HL-60 (cell line): Measurements from ENCODE around the gene DNAH5.

Source experiments
- DNase-seq, 2 experiments: peaks; one replicate each; pipeline ENCODE4 v3.0.0-alpha.2; 2010 to 2020; ENCODE audit warnings: low read depth in 1 of 2, low spot score in 1 of 2
- H3K27ac ChIP-seq: fragments of 250-450 bp; sonication (Bioruptor Pico); replicated peaks from 2 replicates; pipeline ENCODE4 v1.5.1; 2020; ENCODE audit warnings: mild to moderate bottlenecking, moderate library complexity
- H3K27me3 ChIP-seq: fragments of 250-450 bp; sonication (Bioruptor Pico); 2 replicates; pipeline ENCODE4 v1.5.1; 2021; ENCODE audit warnings: mild to moderate bottlenecking, moderate library complexity; ENCODE audit not compliant: insufficient read depth, poor library complexity, severe bottlenecking
- H3K4me3 ChIP-seq: replicated peaks from 2 replicates; pipeline ENCODE4 v1.5.1; 2011; ENCODE audit warnings: mild to moderate bottlenecking, control low read depth, low read length; ENCODE audit not compliant: insufficient read depth
- CTCF ChIP-seq: IDR thresholded peaks from one replicate; pipeline ENCODE4 v1.5.1; 2011; ENCODE audit warnings: low read length, control low read depth, inconsistent platforms; ENCODE audit not compliant: insufficient read depth
- GABPA ChIP-seq: IDR thresholded peaks from 2 replicates; pipeline ENCODE4 v1.6.1; 2012; ENCODE audit warnings: low read depth
- POLR2AphosphoS5 ChIP-seq: IDR thresholded peaks from 2 replicates; pipeline ENCODE4 v1.6.1; 2012; ENCODE audit warnings: low read depth
- REST ChIP-seq: IDR thresholded peaks from 2 replicates; pipeline ENCODE4 v1.6.1; 2012; ENCODE audit warnings: low read depth; ENCODE audit not compliant: insufficient replicate concordance
- SPI1 ChIP-seq: IDR thresholded peaks from 2 replicates; pipeline ENCODE4 v1.6.1; 2012; ENCODE audit warnings: low read depth, mild to moderate bottlenecking, borderline replicate concordance

DNAH5 gene

GRCh38 chr5:13749766-13750165, 194.7 kb downstream of the DNAH5 start:
- no peak overlapping the region for H3K4me3 ChIP-seq
- no peak for DNase-seq
- no peaks in the 10 kb centered on the region for H3K27me3 ChIP-seq
- TF ChIP-seq CTCF: no peak
- no peak for TF ChIP-seq REST
- no peak for TF ChIP-seq POLR2AphosphoS5
- TF ChIP-seq GABPA: no peak
- TF ChIP-seq SPI1: no peak
- H3K27ac ChIP-seq: no peak overlapping the region

- TF ChIP-seq SPI1: no peak
- no peak for TF ChIP-seq POLR2AphosphoS5
- no peak for TF ChIP-seq GABPA
- no peak for TF ChIP-seq REST
- no peak for TF ChIP-seq CTCF
- Histone ChIP-seq H3K4me3 (no peak overlapping the region), H3K27me3 (no peaks in the 10 kb centered on the region), H3K27ac (no peak overlapping the region)
- no peak for DNase-seq
Measured at GRCh38 chr5:13746026-13746425, 198.5 kb downstream of the DNAH5 start.

GRCh38 chr5:13745508-13745907, 199.0 kb downstream of the DNAH5 start:
- Histone ChIP-seq H3K27me3 (no peaks in the 10 kb centered on the region), H3K27ac (no peak overlapping the region), H3K4me3 (no peak overlapping the region)
- no peak for DNase-seq
- TF ChIP-seq CTCF (no peak), SPI1 (no peak), GABPA (no peak), POLR2AphosphoS5 (no peak), REST (no peak)
